Mucosa of stomach (tissue), 1 donor: Measurements from ENCODE around the gene LIMD2.

Source experiments
- H3K27me3 ChIP-seq: one replicate; pipeline ENCODE4 v1.7.0; 2013; ENCODE audit warnings: mild to moderate bottlenecking, low read length; ENCODE audit not compliant: control insufficient read depth, insufficient read depth
- H3K36me3 ChIP-seq: one replicate; pipeline ENCODE4 v1.7.0; 2013; ENCODE audit warnings: low read length; ENCODE audit not compliant: control insufficient read depth, insufficient read depth
- H3K4me1 ChIP-seq: one replicate; pipeline ENCODE4 v1.7.0; 2013; ENCODE audit warnings: mild to moderate bottlenecking, low read length; ENCODE audit not compliant: control insufficient read depth, insufficient read depth
- H3K4me3 ChIP-seq: one replicate; pipeline ENCODE4 v1.7.0; 2013; ENCODE audit warnings: low read length
- H3K9ac ChIP-seq: one replicate; pipeline ENCODE4 v1.7.0; 2013; ENCODE audit warnings: mild to moderate bottlenecking, low read length, moderate library complexity
- H3K9me3 ChIP-seq: one replicate; pipeline ENCODE4 v1.7.0; 2013; ENCODE audit warnings: mild to moderate bottlenecking, low read length, moderate library complexity; ENCODE audit not compliant: control insufficient read depth
- donor health status: Pancreatic carcinoma.

LIMD2 gene

GRCh38 chr17:63672856-63673255 is 27.1 kb downstream of the LIMD2 start:
- Histone ChIP-seq H3K9ac (no peak overlapping the region), H3K9me3 (no peaks in the 10 kb centered on the region), H3K36me3 (no peaks in the 10 kb centered on the region), H3K27me3 (no peaks in the 10 kb centered on the region), H3K4me1 (peaks cover 27% of the 10 kb centered on the region), H3K4me3 (no peak overlapping the region)

- no peaks in the 10 kb centered on the region for H3K4me1 ChIP-seq
- H3K27me3 ChIP-seq = no peaks in the 10 kb centered on the region
- H3K36me3 ChIP-seq = no peaks in the 10 kb centered on the region
- no peak overlapping the region for H3K4me3 ChIP-seq
- no peak overlapping the region for H3K9ac ChIP-seq
- H3K9me3 ChIP-seq = no peaks in the 10 kb centered on the region
Observed at GRCh38 chr17:63665527-63666214, 34.3 kb downstream of the LIMD2 start.

- H3K4me1 ChIP-seq = no peaks in the 10 kb centered on the region
- H3K36me3 ChIP-seq = no peaks in the 10 kb centered on the region
- H3K27me3 ChIP-seq = no peaks in the 10 kb centered on the region
- no peak overlapping the region for H3K4me3 ChIP-seq
- no peak overlapping the region for H3K9ac ChIP-seq
- no peaks in the 10 kb centered on the region for H3K9me3 ChIP-seq
Observed at GRCh38 chr17:63659850-63660249, 40.1 kb downstream of the LIMD2 start.

GRCh38 chr17:63658366-63658765 is 41.6 kb downstream of the LIMD2 start:
- Histone ChIP-seq H3K4me3 (no peak overlapping the region), H3K36me3 (no peaks in the 10 kb centered on the region), H3K9ac (no peak overlapping the region), H3K27me3 (no peaks in the 10 kb centered on the region), H3K4me1 (no peaks in the 10 kb centered on the region), H3K9me3 (no peaks in the 10 kb centered on the region)

- no peaks in the 10 kb centered on the region for H3K27me3 ChIP-seq
- no peak overlapping the region for H3K4me3 ChIP-seq
- no peak overlapping the region for H3K9ac ChIP-seq
- H3K4me1 ChIP-seq = no peaks in the 10 kb centered on the region
- H3K36me3 ChIP-seq = no peaks in the 10 kb centered on the region
- H3K9me3 ChIP-seq = no peaks in the 10 kb centered on the region
Observed at GRCh38 chr17:63657786-63658185, 42.1 kb downstream of the LIMD2 start.

- no peaks in the 10 kb centered on the region for H3K27me3 ChIP-seq
- no peaks in the 10 kb centered on the region for H3K9me3 ChIP-seq
- H3K9ac ChIP-seq = no peak overlapping the region
- H3K36me3 ChIP-seq = no peaks in the 10 kb centered on the region
- H3K4me3 ChIP-seq = no peak overlapping the region
- H3K4me1 ChIP-seq = no peaks in the 10 kb centered on the region
Observed at GRCh38 chr17:63653050-63653449, 46.9 kb downstream of the LIMD2 start.

GRCh38 chr17:63652106-63652505 is 47.8 kb downstream of the LIMD2 start:
- no peaks in the 10 kb centered on the region for H3K9me3 ChIP-seq
- H3K4me3 ChIP-seq = no peak overlapping the region
- no peaks in the 10 kb centered on the region for H3K36me3 ChIP-seq
- no peak overlapping the region for H3K9ac ChIP-seq
- H3K27me3 ChIP-seq = no peaks in the 10 kb centered on the region
- H3K4me1 ChIP-seq = no peaks in the 10 kb centered on the region

GRCh38 chr17:63649813-63650212 is 50.1 kb downstream of the LIMD2 start:
- H3K36me3 ChIP-seq = no peaks in the 10 kb centered on the region

GRCh38 chr17:63647936-63648335 is 52.0 kb downstream of the LIMD2 start:
- Histone ChIP-seq H3K36me3 (no peaks in the 10 kb centered on the region), H3K4me3 (no peak overlapping the region), H3K4me1 (peaks cover 5% of the 10 kb centered on the region), H3K27me3 (no peaks in the 10 kb centered on the region), H3K9ac (no peak overlapping the region), H3K9me3 (no peaks in the 10 kb centered on the region)

More at GRCh38 chr17:63649813-63650212, 50.1 kb downstream of the LIMD2 start:
- no peak overlapping the region for H3K4me3 ChIP-seq
- no peak overlapping the region for H3K9ac ChIP-seq
- no peaks in the 10 kb centered on the region for H3K27me3 ChIP-seq
- peaks cover 1% of the 10 kb centered on the region for H3K4me1 ChIP-seq
- H3K9me3 ChIP-seq = no peaks in the 10 kb centered on the region

GRCh38 chr17:63647065-63647725 is 52.7 kb downstream of the LIMD2 start:
- H3K4me1 ChIP-seq = peaks cover 5% of the 10 kb centered on the region
- no peak overlapping the region for H3K4me3 ChIP-seq
- no peaks in the 10 kb centered on the region for H3K9me3 ChIP-seq
- H3K36me3 ChIP-seq = no peaks in the 10 kb centered on the region
- H3K27me3 ChIP-seq = no peaks in the 10 kb centered on the region
- H3K9ac ChIP-seq = no peak overlapping the region

- Histone ChIP-seq H3K4me1 (peaks cover 5% of the 10 kb centered on the region), H3K9ac (no peak overlapping the region), H3K36me3 (no peaks in the 10 kb centered on the region), H3K4me3 (no peak overlapping the region), H3K27me3 (no peaks in the 10 kb centered on the region), H3K9me3 (no peaks in the 10 kb centered on the region)
Observed at GRCh38 chr17:63646488-63646806, 53.5 kb downstream of the LIMD2 start.
